ENCODE results near the gene NFIB. TPM values are rescaled to one million over a fixed set of nuclear protein-coding genes. Genes with fewer than 3 reads are reported as not detected.

Gene NFIB
- polyA plus RNA-seq, 1 of the 3 experiments (the other 2 are of a cell fraction), result 9.2 TPM

DNA sequence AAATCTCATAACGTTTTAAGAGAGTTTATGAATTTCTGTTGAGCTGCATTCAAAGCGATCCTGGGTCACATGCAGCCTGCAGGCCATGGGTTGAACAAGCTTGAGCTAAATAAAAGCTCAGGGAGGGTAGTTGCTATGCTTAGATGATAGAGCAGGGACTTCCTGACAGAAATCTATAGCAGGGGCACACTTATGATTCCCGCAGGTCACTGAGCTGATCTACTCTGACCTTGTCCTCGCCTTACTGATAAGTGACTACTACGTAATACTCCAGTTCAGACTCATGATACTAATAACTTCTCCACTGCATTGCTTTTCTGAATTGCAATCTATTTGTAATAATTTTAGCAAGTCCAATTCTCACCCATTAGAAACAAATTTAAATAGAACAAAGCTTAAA is 90.9 kb downstream of the NFIB start (continued):
- TF ChIP-seq, protein P1, sequence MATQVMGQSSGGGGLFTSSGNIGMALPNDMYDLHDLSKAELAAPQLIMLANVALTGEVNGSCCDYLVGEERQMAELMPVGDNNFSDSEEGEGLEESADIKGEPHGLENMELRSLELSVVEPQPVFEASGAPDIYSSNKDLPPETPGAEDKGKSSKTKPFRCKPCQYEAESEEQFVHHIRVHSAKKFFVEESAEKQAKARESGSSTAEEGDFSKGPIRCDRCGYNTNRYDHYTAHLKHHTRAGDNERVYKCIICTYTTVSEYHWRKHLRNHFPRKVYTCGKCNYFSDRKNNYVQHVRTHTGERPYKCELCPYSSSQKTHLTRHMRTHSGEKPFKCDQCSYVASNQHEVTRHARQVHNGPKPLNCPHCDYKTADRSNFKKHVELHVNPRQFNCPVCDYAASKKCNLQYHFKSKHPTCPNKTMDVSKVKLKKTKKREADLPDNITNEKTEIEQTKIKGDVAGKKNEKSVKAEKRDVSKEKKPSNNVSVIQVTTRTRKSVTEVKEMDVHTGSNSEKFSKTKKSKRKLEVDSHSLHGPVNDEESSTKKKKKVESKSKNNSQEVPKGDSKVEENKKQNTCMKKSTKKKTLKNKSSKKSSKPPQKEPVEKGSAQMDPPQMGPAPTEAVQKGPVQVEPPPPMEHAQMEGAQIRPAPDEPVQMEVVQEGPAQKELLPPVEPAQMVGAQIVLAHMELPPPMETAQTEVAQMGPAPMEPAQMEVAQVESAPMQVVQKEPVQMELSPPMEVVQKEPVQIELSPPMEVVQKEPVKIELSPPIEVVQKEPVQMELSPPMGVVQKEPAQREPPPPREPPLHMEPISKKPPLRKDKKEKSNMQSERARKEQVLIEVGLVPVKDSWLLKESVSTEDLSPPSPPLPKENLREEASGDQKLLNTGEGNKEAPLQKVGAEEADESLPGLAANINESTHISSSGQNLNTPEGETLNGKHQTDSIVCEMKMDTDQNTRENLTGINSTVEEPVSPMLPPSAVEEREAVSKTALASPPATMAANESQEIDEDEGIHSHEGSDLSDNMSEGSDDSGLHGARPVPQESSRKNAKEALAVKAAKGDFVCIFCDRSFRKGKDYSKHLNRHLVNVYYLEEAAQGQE (IDR thresholded peaks at IDR 0.05; ENCODE audit: low read depth, low read length), result no peak

DNA sequence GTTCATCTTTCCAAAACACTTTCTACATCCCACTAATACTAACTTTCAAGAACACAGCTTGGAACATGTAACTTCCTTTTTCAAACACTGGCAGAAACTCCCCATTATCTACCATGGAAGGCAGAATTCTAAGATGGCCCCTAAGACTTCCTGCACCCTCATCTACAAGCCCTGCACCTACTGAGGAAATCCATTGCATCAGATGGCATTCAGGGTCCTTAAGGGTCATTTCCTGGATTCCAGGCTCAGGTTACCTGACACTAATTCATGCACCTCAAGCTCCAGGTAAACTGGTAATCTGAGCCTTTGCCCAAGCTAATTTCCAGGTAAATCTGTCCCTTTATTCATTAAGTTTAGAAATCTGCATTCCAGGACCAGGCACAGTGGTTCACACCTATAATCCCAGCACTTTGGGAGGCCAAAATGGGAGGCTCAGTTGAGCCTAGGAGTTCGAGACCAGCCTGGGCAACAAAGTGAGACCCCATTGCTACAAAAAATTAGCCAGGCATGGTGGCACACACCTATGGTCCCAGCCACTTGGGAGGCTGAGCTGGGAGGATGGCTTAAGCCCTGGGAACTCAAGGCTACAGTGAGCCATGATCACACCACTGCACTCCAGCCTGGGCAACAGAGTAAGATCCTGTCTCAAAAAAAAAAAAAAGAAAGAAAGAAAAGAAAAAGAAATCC is 91.6 kb downstream of the NFIB start:
- POLR2A ChIA-PET, result no interaction called here
- Histone ChIP-seq H3K9ac (no peak overlapping the region; the same call in 1 of the 2 replicates), H3K4me2 (peak overlapping the region; percentile 56)

DNA sequence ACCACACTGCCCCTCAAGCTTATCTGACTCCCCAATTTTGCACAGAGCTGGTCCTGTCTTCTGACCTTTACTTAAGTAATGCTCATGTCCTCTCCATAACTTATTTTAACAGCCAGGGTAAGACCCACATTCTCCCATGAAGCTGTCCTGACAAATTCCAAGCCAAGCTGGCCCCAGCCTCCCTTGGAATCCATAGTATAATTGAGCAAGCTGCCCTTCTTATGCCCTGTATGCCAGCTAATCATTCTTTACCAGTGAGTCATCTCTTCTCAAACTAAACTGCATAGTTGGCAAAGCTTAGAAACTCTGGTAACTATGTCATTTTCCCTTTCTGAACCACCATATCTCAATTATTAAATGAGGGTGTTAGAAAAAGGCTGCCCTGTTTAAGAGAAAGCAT is 92.4 kb downstream of the NFIB start:
- H3K9ac ChIP-seq, result peak overlapping the region; percentile 22; the same call in 1 of the 2 replicates
- no peak overlapping the region for H2AFZ ChIP-seq (ENCODE audit: low read depth)
- H3K9me3 ChIP-seq, result no peaks in the 10 kb centered on the region
- H3K4me1 ChIP-seq (ENCODE audit: control insufficient read depth in 1 of 2, insufficient read depth in 2 of 2, low read depth in 1 of 2, low read length in 1 of 2), result peaks cover 6 to 38% of the 10 kb centered on the region in 2 experiments
- H3K36me3 ChIP-seq (replicated peaks in 1 of 2; ENCODE audit: control insufficient read depth in 1 of 2, insufficient read depth in 2 of 2, low read length in 1 of 2), result peaks cover 3 to 13% of the 10 kb centered on the region in 2 experiments
- H3K27me3 ChIP-seq (ENCODE audit: insufficient read depth), result no peaks in the 10 kb centered on the region
- peak overlapping the region; percentile 71 to 78; a peak in 3 of 4 replicates for H3K27ac ChIP-seq (ENCODE audit: low read depth in 2 of 2, low read length in 1 of 2)
- CTCF ChIA-PET, result no interaction called here
- peak overlapping the region; percentile 56 for H3K4me2 ChIP-seq
- no peaks in the 10 kb centered on the region for H3K9me2 ChIP-seq
- POLR2A ChIA-PET, result no interaction called here
- no peak overlapping the region for H3K4me3 ChIP-seq (ENCODE audit: low read depth in 2 of 2, low read length in 1 of 2)
- no peaks in the 10 kb centered on the region for H4K20me1 ChIP-seq (ENCODE audit: insufficient read depth)
- peaks cover 70% of the 10 kb centered on the region for H3K79me2 ChIP-seq (ENCODE audit: insufficient read depth)
- DNase-seq, result no peak
- peaks cover 31% of the 10 kb centered on the region for H3F3A ChIP-seq (replicated peaks; ENCODE audit: insufficient read depth)
- TF ChIP-seq, protein P1 (IDR thresholded peaks at IDR 0.05; ENCODE audit: low read depth, low read length), result no peak
- TF ChIP-seq SMC3 (IDR thresholded peaks at IDR 0.05; ENCODE audit: low read depth, low read length), result no peak
- no peak for TF ChIP-seq TAF1 (IDR thresholded peaks at IDR 0.05; ENCODE audit: borderline replicate concordance, low read depth, low read length)
- TF ChIP-seq, protein P2, sequence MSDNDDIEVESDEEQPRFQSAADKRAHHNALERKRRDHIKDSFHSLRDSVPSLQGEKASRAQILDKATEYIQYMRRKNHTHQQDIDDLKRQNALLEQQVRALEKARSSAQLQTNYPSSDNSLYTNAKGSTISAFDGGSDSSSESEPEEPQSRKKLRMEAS (IDR thresholded peaks at IDR 0.05; ENCODE audit: low read depth), result 0 out of 2 replicates have a peak, but pooled peaks have one; percentile 14
- TF ChIP-seq, protein P3, sequence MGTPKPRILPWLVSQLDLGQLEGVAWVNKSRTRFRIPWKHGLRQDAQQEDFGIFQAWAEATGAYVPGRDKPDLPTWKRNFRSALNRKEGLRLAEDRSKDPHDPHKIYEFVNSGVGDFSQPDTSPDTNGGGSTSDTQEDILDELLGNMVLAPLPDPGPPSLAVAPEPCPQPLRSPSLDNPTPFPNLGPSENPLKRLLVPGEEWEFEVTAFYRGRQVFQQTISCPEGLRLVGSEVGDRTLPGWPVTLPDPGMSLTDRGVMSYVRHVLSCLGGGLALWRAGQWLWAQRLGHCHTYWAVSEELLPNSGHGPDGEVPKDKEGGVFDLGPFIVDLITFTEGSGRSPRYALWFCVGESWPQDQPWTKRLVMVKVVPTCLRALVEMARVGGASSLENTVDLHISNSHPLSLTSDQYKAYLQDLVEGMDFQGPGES (IDR thresholded peaks at IDR 0.05; ENCODE audit: low read depth, low read length), result no peak
- no peak for TF ChIP-seq ELF1 (IDR thresholded peaks at IDR 0.05)
- no peak for TF ChIP-seq RFX5 (IDR thresholded peaks at IDR 0.05; ENCODE audit: low read length)
- TF ChIP-seq, protein P4, sequence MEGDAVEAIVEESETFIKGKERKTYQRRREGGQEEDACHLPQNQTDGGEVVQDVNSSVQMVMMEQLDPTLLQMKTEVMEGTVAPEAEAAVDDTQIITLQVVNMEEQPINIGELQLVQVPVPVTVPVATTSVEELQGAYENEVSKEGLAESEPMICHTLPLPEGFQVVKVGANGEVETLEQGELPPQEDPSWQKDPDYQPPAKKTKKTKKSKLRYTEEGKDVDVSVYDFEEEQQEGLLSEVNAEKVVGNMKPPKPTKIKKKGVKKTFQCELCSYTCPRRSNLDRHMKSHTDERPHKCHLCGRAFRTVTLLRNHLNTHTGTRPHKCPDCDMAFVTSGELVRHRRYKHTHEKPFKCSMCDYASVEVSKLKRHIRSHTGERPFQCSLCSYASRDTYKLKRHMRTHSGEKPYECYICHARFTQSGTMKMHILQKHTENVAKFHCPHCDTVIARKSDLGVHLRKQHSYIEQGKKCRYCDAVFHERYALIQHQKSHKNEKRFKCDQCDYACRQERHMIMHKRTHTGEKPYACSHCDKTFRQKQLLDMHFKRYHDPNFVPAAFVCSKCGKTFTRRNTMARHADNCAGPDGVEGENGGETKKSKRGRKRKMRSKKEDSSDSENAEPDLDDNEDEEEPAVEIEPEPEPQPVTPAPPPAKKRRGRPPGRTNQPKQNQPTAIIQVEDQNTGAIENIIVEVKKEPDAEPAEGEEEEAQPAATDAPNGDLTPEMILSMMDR (IDR thresholded peaks at IDR 0.05), result no peak
- peak; percentile 85 for TF ChIP-seq FOSL2 (IDR thresholded peaks at IDR 0.05; ENCODE audit: borderline replicate concordance, low read depth)
- TF ChIP-seq GABPA (IDR thresholded peaks at IDR 0.05; ENCODE audit: low read depth), result no peak
- TF ChIP-seq EP300 (IDR thresholded peaks at IDR 0.05; ENCODE audit: borderline replicate concordance in 1 of 2, low read depth in 1 of 2, low read length in 1 of 2), result peak in 1 of 2 experiments; percentile 80; a peak in 2 of 4 replicates

More for the DNA sequence above, 91.6 kb downstream of the NFIB start:
- H3K4me3 ChIP-seq (ENCODE audit: low read depth in 2 of 2, low read length in 1 of 2), result no peak overlapping the region
- H3F3A ChIP-seq (replicated peaks; ENCODE audit: insufficient read depth), result peaks cover 25% of the 10 kb centered on the region
- H3K27me3 ChIP-seq (ENCODE audit: insufficient read depth), result no peaks in the 10 kb centered on the region
- peaks cover 3 to 13% of the 10 kb centered on the region in 2 experiments for H3K36me3 ChIP-seq (replicated peaks in 1 of 2; ENCODE audit: control insufficient read depth in 1 of 2, insufficient read depth in 2 of 2, low read length in 1 of 2)
- peak overlapping the region; percentile 71 to 78; a peak in 3 of 4 replicates for H3K27ac ChIP-seq (ENCODE audit: low read depth in 2 of 2, low read length in 1 of 2)
- H3K4me1 ChIP-seq (ENCODE audit: control insufficient read depth in 1 of 2, insufficient read depth in 2 of 2, low read depth in 1 of 2, low read length in 1 of 2), result peaks cover 4 to 33% of the 10 kb centered on the region in 2 experiments; a peak in 3 of 4 replicates
- H3K79me2 ChIP-seq (ENCODE audit: insufficient read depth), result peaks cover 70% of the 10 kb centered on the region
- H3K9me3 ChIP-seq, result no peaks in the 10 kb centered on the region
- H2AFZ ChIP-seq (ENCODE audit: low read depth), result no peak overlapping the region
- no peaks in the 10 kb centered on the region for H3K9me2 ChIP-seq
- WGBS (ENCODE audit: low lambda C conversion rate), result 100% methylated on average over 1 of the region's 1 CpG
- no peak for TF ChIP-seq GABPA (IDR thresholded peaks at IDR 0.05; ENCODE audit: low read depth)
- TF ChIP-seq NRF1 (IDR thresholded peaks at IDR 0.05; ENCODE audit: low read depth, low read length), result no peak
- no peak for TF ChIP-seq FOXM1 (IDR thresholded peaks at IDR 0.05; ENCODE audit: low read depth)
- TF ChIP-seq ELF1 (IDR thresholded peaks at IDR 0.05), result no peak
- H4K20me1 ChIP-seq (ENCODE audit: insufficient read depth), result no peaks in the 10 kb centered on the region
- CTCF ChIA-PET, result interaction anchor here (0.6 kb wide), 1 partner anchor 884 kb away, joined by 4 read pairs; no protein-coding TSS in a partner anchor
- no peak for DNase-seq

Measured in SK-N-SH (cell line).